Fibroblast of pulmonary artery (primary cell): Measurements from ENCODE around the gene CRTC3.
A peak's percentile ranks its signal among the peaks of the same experiment; 100 is the strongest.

ENCODE experiments used
- DNase-seq: peaks from one replicate; pipeline ENCODE4 v3.0.0-alpha.2; 2010; ENCODE audit warnings: low read depth
- H3K4me3 ChIP-seq: replicated peaks from 2 replicates; pipeline ENCODE4 v1.5.1; 2011; ENCODE audit warnings: low read depth, mild to moderate bottlenecking, control low read depth, low read length, moderate library complexity
- CTCF ChIP-seq: IDR thresholded peaks from 2 replicates; pipeline ENCODE4 v1.5.1; 2011; ENCODE audit warnings: mild to moderate bottlenecking, control low read depth, low read length, inconsistent platforms; ENCODE audit errors: missing control alignments

CRTC3 gene

GRCh38 chr15:90646662-90647305 is 117.1 kb downstream of the CRTC3 start:
- no peak overlapping the region for H3K4me3 ChIP-seq
- TF ChIP-seq CTCF = no peak
- DNase-seq = no peak

DNA sequence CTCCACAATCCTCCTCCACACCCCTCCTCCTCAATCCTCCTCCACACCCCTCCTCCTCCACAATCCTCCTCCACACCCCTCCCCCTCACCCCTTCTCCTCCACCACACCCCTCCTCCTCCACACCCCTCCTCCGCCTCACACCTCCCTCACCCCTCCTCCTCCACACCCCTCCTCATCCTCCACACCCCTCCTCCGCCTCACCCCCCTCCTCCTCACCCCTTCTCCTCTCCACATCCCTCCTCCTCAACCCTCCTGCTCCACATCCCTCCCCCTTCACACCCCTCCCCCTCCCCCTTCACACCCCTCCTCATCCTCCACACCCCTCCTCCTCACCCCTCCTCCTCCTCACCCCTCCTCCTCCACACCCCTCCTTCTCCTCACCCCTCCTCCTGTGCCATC is 117.6 kb downstream of the CRTC3 start:
- DNase-seq = no peak
- TF ChIP-seq CTCF = no peak
- no peak overlapping the region for H3K4me3 ChIP-seq

- H3K4me3 ChIP-seq = no peak overlapping the region
- peak; percentile 89 for TF ChIP-seq CTCF
- DNase-seq = peak; percentile 80
These were observed 118.7 kb downstream of the CRTC3 start for GRCh38 chr15:90648137-90649070.

DNA sequence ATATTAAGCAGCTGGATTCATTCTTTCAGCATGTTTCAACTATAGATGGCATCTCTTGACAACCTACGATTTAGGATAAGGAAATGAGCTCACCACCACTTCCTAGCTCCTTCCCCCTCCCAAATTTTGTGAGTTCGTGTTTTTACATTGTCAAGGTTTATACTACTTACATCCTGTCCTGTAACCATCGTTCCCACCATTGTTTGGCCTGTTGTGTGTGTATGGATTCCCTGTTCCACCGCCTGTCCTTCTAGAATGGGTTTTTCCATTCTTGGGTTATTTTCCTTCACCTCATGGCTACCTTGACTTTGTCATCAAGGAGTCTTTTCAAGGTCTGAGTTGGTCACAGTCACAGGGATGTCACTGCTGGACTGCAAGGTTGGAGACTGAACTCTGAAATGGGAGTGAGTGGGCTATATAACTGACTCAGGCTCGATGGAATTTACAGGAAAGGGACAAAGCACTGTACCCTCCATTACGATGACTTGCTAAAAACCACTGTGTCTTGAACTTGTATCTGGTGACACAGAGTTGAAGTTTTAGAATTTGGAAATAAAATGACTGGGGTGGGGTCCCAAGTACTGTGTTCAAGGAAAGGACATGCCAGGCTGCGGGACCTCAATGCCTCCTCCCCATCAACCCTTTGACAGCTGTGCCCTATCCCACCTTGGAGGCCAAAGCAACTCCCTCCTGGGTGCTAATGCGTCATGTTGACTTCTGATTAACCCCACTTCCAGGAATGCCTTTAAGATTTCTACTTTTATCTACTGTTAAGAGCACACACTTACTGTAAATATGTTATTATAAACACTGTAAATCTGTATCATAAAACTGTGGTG is 120.6 kb downstream of the CRTC3 start:
- TF ChIP-seq CTCF = no peak
- DNase-seq = peak; percentile 74
- no peak overlapping the region for H3K4me3 ChIP-seq

GRCh38 chr15:90650956-90651689 is 121.4 kb downstream of the CRTC3 start:
- H3K4me3 ChIP-seq = no peak overlapping the region
- no peak for DNase-seq
- no peak for TF ChIP-seq CTCF
